Suppressor macrophage treated with lipopolysaccharide for 1 hour (primary cell): ENCODE results near the gene OR4K14.
"Not testable (repeated sequence)": the region's sequence is repeated elsewhere in the genome, so short reads cannot be mapped to it uniquely, and the experiment has no call there.

Experiments used
- DNase-seq, 3 donors: peaks; one replicate each; pipeline ENCODE4 v3.0.0-alpha.2; 2020 to 2022

The OR4K14 gene

GRCh38 chr14:20019257-20019865, at the start of gene OR4K14:
Gene OR4K14, minus strand, starts transcription at chr14:20019307. Its CDS starts 4,114 bp downstream, at chr14:20015193.
- DNase-seq: no peak

- no peak for DNase-seq
Observed at GRCh38 chr14:20059745-20060144, 40.6 kb upstream of the OR4K14 start, which contains the start of gene OR4L1. Gene OR4L1, plus strand, starts transcription at chr14:20060045. Its CDS starts 0 bp downstream, at chr14:20060045.

GRCh38 chr14:20048202-20048601, 29.1 kb upstream of the OR4K14 start:
- no peak for DNase-seq

GRCh38 chr14:20044243-20044642, 25.1 kb upstream of the OR4K14 start:
- no peak for DNase-seq

GRCh38 chr14:20035938-20036337, 16.8 kb upstream of the OR4K14 start, which contains the start of gene OR4K13:
Gene OR4K13, minus strand, starts transcription at chr14:20036038. Its CDS starts 1,280 bp downstream, at chr14:20034758.
- DNase-seq: no peak

- DNase-seq: no peak
Observed at GRCh38 chr14:20035449-20035848, 16.3 kb upstream of the OR4K14 start.

GRCh38 chr14:20031058-20031457, 12.0 kb upstream of the OR4K14 start:
- no peak for DNase-seq

- DNase-seq: no peak
Observed at GRCh38 chr14:20008156-20008555, 11.0 kb downstream of the OR4K14 start.

- DNase-seq: peak; percentile 28 to 58 (median 33)
Observed at GRCh38 chr14:20002319-20002718, 16.8 kb downstream of the OR4K14 start.

- no peak for DNase-seq
Observed at GRCh38 chr14:20001863-20002262, 17.2 kb downstream of the OR4K14 start, which contains the start of gene OR4Q2. Gene OR4Q2, plus strand, starts transcription at chr14:20002163.

- no peak for DNase-seq
Observed at GRCh38 chr14:19993438-19993837, 25.7 kb downstream of the OR4K14 start.

- DNase-seq: no peak
Observed at GRCh38 chr14:19975291-19975690, 43.8 kb downstream of the OR4K14 start, which contains the start of gene OR4K15. Gene OR4K15, plus strand, starts transcription at chr14:19975591. Its CDS starts 0 bp downstream, at chr14:19975591.

GRCh38 chr14:19974844-19975243, 44.3 kb downstream of the OR4K14 start:
- no peak for DNase-seq

- DNase-seq: not testable (repeated sequence)
Observed at GRCh38 chr14:19969735-19970134, 49.4 kb downstream of the OR4K14 start.
